SH-SY5Y (cell line): ENCODE results near the gene RGS14.

ENCODE experiments used
- GATA2 ChIP-seq: IDR thresholded peaks from 2 replicates; pipeline ENCODE4 v1.6.1; 2011; ENCODE audit warnings: mild to moderate bottlenecking, low read depth, low read length
- GATA3 ChIP-seq: IDR thresholded peaks from 2 replicates; pipeline ENCODE4 v1.6.1; 2011; ENCODE audit warnings: low read depth, mild to moderate bottlenecking, low read length, moderate library complexity

- TF ChIP-seq GATA2 (no peak), GATA3 (no peak)
Observed at GRCh38 chr5:177373806-177374205, 16.1 kb downstream of the RGS14 start.
